Activated CD4-positive, CD25-positive, alpha-beta regulatory T cell treated with anti-CD3 and anti-CD28 coated beads, Interleukin-2, amount 50 U/mL, for 72 hours (primary cell): ENCODE results near the gene ADAM12.

Experiments
- DNase-seq: peaks from one replicate; pipeline ENCODE4 v3.0.0; 2021

Gene ADAM12

GRCh38 chr10:126312167-126312566 is 76.1 kb downstream of the ADAM12 start:
- no peak for DNase-seq

GRCh38 chr10:126309228-126309883 is 78.9 kb downstream of the ADAM12 start:
- no peak for DNase-seq

GRCh38 chr10:126302826-126303665 is 85.2 kb downstream of the ADAM12 start:
- DNase-seq: no peak

- DNase-seq: no peak
These were observed 85.9 kb downstream of the ADAM12 start for GRCh38 chr10:126302476-126302756.

- DNase-seq: no peak
These were observed 86.4 kb downstream of the ADAM12 start for GRCh38 chr10:126301701-126302475.

GRCh38 chr10:126294451-126294850 is 93.8 kb downstream of the ADAM12 start:
- DNase-seq: no peak

- DNase-seq: no peak
These were observed 98.0 kb downstream of the ADAM12 start for GRCh38 chr10:126290232-126290631.

- no peak for DNase-seq
These were observed 99.5 kb downstream of the ADAM12 start for GRCh38 chr10:126288547-126289493.

GRCh38 chr10:126286256-126286780 is 102.0 kb downstream of the ADAM12 start:
- no peak for DNase-seq

GRCh38 chr10:126283307-126283706 is 105.0 kb downstream of the ADAM12 start:
- no peak for DNase-seq

- no peak for DNase-seq
These were observed 109.4 kb downstream of the ADAM12 start for GRCh38 chr10:126278851-126279250.

- DNase-seq: no peak
These were observed 111.1 kb downstream of the ADAM12 start for GRCh38 chr10:126277181-126277580.

GRCh38 chr10:126272526-126272925 is 115.8 kb downstream of the ADAM12 start:
- no peak for DNase-seq

GRCh38 chr10:126270111-126270510 is 118.2 kb downstream of the ADAM12 start:
- no peak for DNase-seq

GRCh38 chr10:126268013-126268920 is 120.0 kb downstream of the ADAM12 start:
- DNase-seq: no peak

- DNase-seq: no peak
These were observed 123.9 kb downstream of the ADAM12 start for GRCh38 chr10:126264102-126265018.

GRCh38 chr10:126263006-126263676 is 125.1 kb downstream of the ADAM12 start:
- no peak for DNase-seq

- no peak for DNase-seq
These were observed 125.9 kb downstream of the ADAM12 start for GRCh38 chr10:126262233-126262838.
